Thymus (tissue), 11 donors: Measurements from ENCODE around the gene CALML6. TPM values are rescaled to one million over a fixed set of nuclear protein-coding genes. Genes with fewer than 3 reads are reported as not detected.

Experiments
- DNase-seq, 9 donors: peaks; one replicate each; pipeline ENCODE4 v3.0.0-alpha.2; 2013; ENCODE audit warnings: low spot score in 9 of 9, low read depth in 6 of 9, missing footprints in 1 of 9
- H3K27ac ChIP-seq, 2 donors: one replicate each; pipeline ENCODE4 v1.5.1; 2013; ENCODE audit warnings: control low read depth in 1 of 2, low read depth in 1 of 2, low read length in 1 of 2, mild to moderate bottlenecking in 1 of 2, moderate library complexity in 1 of 2
- H3K27me3 ChIP-seq, 2 donors: one replicate each; pipeline ENCODE4 v1.5.1; 2013; ENCODE audit warnings: low read length in 1 of 2; ENCODE audit not compliant: control insufficient read depth in 2 of 2, insufficient read depth in 1 of 2
- H3K36me3 ChIP-seq, 2 donors: one replicate each; pipeline ENCODE4 v1.5.1; 2013; ENCODE audit warnings: low read length in 1 of 2, mild to moderate bottlenecking in 1 of 2, moderate library complexity in 1 of 2; ENCODE audit not compliant: control insufficient read depth in 2 of 2, insufficient read depth in 2 of 2
- H3K4me1 ChIP-seq, 2 donors: one replicate each; pipeline ENCODE4 v1.5.1; 2013; ENCODE audit warnings: low read length in 2 of 2; ENCODE audit not compliant: control insufficient read depth in 2 of 2, insufficient read depth in 2 of 2
- H3K4me3 ChIP-seq, 2 donors: one replicate each; pipeline ENCODE4 v1.5.1; 2013; ENCODE audit warnings: low read length in 2 of 2, control low read depth in 1 of 2, mild to moderate bottlenecking in 1 of 2
- H3K9me3 ChIP-seq, 2 donors: one replicate each; pipeline ENCODE4 v1.5.1; 2013; ENCODE audit warnings: low read length in 1 of 2, mild to moderate bottlenecking in 1 of 2; ENCODE audit not compliant: control insufficient read depth in 2 of 2, insufficient read depth in 1 of 2
- WGBS: extraction: QIAGEN DNeasy Blood & Tissue Kit; methylation state at CpG from one replicate; pipeline ENCODE4 v1.1.7; 2013; 5-methylcytosine and 5-hydroxymethylcytosine counted together
- polyA plus RNA-seq: library from polyadenylated mRNA; stranded (reverse); fragments of 200-250 nt; gene quantifications from one replicate; pipeline ENCODE4 v1.2.3, GENCODE V29; 2013
- total RNA-seq: library from RNA; stranded (reverse); fragments of 120-200 nt; gene quantifications from one replicate; pipeline ENCODE4 v1.2.4, GENCODE V29; 2013
- donor health status: healthy.

CALML6 gene
- total and polyA plus RNA-seq, 2 donors = 0.47 to 7.1 TPM

DNA sequence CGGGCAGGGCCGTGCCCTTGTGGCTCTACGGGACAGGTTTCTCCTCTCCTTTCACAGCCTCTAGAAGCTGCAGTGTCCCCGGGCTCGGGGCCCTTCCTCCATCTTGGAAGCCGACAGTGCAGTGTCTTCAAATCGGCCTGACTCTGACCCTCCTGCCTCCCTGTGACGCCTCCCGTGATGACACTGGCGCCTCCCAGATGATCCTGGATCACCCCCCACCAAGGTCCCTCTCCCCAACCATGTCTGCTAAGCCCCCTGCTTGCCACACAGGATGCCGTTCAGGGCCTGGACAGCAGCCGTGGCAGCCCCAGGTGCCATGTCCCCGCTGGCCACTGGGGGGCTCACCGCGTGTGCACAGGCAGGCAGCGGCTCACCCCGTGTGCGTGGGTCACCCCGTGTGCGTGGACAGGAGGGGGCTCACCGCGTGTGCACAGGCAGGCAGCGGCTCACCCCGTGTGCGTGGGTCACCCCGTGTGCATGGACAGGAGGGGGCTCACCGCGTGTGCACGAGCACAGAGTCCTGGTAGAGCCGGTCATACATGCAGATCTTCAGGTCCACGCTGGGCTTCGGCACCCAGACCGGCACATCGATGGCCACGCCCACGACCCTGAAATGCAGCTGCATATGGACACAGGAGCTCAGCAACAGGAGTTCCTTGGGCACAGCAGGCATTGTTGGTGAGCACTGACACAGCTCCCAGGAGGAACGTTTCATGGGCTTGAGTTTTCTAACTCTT, 28.9 kb downstream of the CALML6 start:
- H3K4me3 ChIP-seq = no peak overlapping the region
- peaks cover 0 to 9% of the 10 kb centered on the region in 2 donors for H3K27me3 ChIP-seq
- H3K36me3 ChIP-seq = no peaks in the 10 kb centered on the region
- H3K27ac ChIP-seq = no peak overlapping the region
- no peaks in the 10 kb centered on the region for H3K4me1 ChIP-seq
- 33% methylated on average over 37 of the region's 37 CpGs for WGBS
- peak in 2 of 9 donors; percentile 24 to 39 for DNase-seq
- H3K9me3 ChIP-seq = no peaks in the 10 kb centered on the region

DNA sequence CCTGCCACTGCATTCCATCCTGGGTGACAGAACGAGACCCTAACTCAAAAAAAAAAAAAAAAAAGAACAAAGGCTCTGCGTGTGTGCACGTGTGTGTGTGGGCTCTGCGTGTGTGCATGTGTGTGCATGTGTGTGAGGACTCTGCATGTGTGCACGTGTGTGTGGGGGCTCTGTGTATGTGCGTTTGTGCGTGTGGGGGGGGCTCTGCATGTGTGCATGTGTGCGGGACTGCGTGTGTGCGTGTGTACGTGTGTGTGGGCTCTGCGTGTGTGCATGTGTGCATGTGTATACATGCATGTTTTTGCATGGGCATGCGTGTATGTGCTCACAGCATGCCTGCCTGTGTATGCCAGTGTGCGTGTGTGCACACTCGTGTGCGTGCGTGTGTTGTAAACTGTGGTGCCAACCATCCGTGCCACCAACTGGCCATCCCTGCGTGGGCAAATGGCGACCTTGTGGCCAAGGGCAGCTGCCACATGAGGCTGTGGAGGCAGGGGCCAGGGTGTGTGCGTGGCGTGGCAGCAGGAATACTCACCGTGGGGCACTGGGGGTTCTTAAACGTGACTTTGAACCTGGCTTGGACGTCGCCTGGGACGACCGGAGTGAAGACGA, 30.8 kb downstream of the CALML6 start:
- no peaks in the 10 kb centered on the region for H3K9me3 ChIP-seq
- no peaks in the 10 kb centered on the region for H3K4me1 ChIP-seq
- H3K36me3 ChIP-seq = no peaks in the 10 kb centered on the region
- no peak overlapping the region for H3K4me3 ChIP-seq
- DNase-seq = no peak
- no peak overlapping the region for H3K27ac ChIP-seq
- WGBS = 95% methylated on average over 29 of the region's 29 CpGs
- peaks cover 0 to 9% of the 10 kb centered on the region in 2 donors for H3K27me3 ChIP-seq

DNA sequence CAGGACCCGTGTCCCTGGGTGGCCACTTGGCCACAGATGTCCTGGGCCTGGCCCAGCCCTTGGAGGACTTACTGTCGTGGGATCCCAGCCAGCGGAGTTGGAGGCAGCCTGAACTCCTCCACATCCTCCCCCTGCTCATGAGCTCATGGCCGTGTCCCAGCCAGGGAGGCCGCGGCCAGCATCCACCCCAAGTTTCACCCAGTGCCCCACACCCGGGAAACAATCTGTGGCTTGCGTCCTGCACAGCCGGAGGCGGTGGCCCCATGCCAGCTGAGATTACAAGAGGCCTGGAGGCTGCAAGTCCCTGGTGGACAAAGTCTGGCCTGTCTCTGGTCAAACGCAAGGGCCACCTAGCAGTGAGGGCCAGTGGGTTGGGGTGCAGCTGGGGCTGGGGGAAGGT, 31.5 kb downstream of the CALML6 start:
- WGBS = 90% methylated on average over 11 of the region's 11 CpGs
- H3K4me3 ChIP-seq = no peak overlapping the region
- H3K36me3 ChIP-seq = no peaks in the 10 kb centered on the region
- no peak overlapping the region for H3K27ac ChIP-seq
- no peak for DNase-seq
- H3K27me3 ChIP-seq = peaks cover 0 to 9% of the 10 kb centered on the region in 2 donors
- no peaks in the 10 kb centered on the region for H3K4me1 ChIP-seq
- no peaks in the 10 kb centered on the region for H3K9me3 ChIP-seq

DNA sequence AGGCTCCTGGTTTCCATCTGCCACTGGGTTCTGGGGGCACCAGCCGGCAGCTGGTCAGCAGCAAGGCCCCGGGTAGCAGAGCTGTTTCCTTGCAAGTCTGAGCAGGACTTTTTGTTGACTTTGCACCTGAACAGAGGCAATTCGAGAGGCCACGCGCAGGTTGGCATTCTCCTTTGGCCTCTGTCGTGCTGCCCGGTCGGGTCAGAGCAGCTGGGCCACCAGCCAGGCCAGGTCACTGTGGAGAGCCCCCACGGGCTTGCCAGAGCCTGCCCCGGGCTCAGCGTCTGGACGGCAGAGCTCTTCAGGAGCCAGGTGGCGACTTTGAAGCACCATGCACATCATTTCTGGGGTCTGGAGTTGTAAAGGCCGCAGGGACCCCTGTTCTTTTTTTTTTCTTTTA, 32.4 kb downstream of the CALML6 start:
- WGBS = 81% methylated on average over 14 of the region's 14 CpGs
- no peak overlapping the region for H3K27ac ChIP-seq

DNA sequence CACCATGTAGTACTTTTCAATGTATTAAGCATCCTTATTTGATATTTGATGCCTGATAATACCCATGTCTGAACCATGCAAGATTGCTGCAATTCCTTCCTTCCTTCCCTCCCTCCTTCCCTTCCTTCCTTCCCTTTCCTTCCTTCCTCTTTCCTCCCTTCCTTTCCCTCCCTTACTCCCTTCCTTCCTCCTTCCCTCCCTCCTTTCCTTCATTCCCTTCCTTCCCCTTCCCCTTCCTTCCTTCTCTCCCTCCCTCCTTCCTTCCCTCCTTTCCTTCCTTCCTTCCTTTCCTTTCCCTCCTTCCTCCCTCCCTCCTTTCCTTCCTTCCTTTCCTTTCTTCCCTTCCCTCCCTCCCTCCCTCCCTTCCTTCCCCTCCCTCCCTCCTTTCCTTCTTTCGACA, 33.7 kb downstream of the CALML6 start:
- no peak overlapping the region for H3K4me3 ChIP-seq
- H3K4me1 ChIP-seq = no peaks in the 10 kb centered on the region
- H3K27ac ChIP-seq = no peak overlapping the region
- H3K27me3 ChIP-seq = peaks cover 0 to 5% of the 10 kb centered on the region in 2 donors
- H3K36me3 ChIP-seq = no peaks in the 10 kb centered on the region
- 48% methylated on average over 1 of the region's 1 CpG for WGBS
- H3K9me3 ChIP-seq = no peaks in the 10 kb centered on the region
- DNase-seq = no peak

More for the DNA sequence above, 32.4 kb downstream of the CALML6 start:
- no peak for DNase-seq
- no peak overlapping the region for H3K4me3 ChIP-seq
- no peaks in the 10 kb centered on the region for H3K36me3 ChIP-seq
- peaks cover 0 to 9% of the 10 kb centered on the region in 2 donors for H3K27me3 ChIP-seq
- H3K4me1 ChIP-seq = no peaks in the 10 kb centered on the region
- no peaks in the 10 kb centered on the region for H3K9me3 ChIP-seq

DNA sequence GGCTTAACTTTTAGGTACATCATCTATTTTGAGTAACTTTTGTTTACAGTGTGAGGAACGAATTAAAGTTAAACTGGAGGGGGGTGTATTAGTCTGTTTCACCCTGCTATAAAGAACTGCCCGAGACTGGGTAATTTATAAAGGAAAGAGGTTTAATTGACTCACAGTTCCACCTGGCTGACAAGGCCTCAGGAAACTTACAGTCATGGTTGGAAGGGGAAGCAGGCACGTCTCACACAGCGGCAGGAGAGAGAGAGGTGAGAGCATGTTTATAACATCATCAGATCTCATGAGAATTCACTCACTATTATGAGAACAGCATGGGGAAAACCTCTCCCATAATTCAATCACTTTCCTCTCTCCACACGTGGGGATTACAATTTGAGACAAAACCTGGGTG, 35.9 kb downstream of the CALML6 start:
- H3K27ac ChIP-seq = no peak overlapping the region
- no peaks in the 10 kb centered on the region for H3K4me1 ChIP-seq
- WGBS = 91% methylated on average over 5 of the region's 5 CpGs
- H3K27me3 ChIP-seq = peaks cover 0 to 2% of the 10 kb centered on the region in 2 donors
- H3K4me3 ChIP-seq = no peak overlapping the region
- peaks cover 0 to 5% of the 10 kb centered on the region in 2 donors for H3K9me3 ChIP-seq
- no peak for DNase-seq
- no peaks in the 10 kb centered on the region for H3K36me3 ChIP-seq

DNA sequence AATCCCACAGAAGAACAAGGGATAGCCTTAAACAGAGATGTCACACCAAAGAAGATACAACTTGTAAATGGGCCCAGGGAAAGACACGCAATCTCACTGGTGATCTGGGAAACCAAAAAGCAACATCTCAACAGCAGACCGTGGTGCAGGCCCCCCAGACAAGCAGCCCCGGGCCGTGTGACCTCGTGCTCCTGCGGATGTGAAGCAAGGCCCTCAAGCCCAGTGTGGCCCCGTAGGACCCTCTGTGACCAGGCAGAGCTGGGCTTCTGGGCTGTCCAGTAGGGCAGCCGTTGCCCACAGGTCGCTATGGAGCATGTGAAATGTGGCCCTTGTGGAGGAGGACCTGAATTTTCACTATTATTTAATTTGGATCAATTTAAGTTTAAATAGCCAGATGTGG, 39.0 kb downstream of the CALML6 start:
- Histone ChIP-seq H3K27ac (no peak overlapping the region), H3K27me3 (peaks cover 0 to 7% of the 10 kb centered on the region in 2 donors), H3K4me1 (no peaks in the 10 kb centered on the region), H3K36me3 (no peaks in the 10 kb centered on the region), H3K4me3 (no peak overlapping the region), H3K9me3 (peaks cover 0 to 5% of the 10 kb centered on the region in 2 donors)
- no peak for DNase-seq
- 94% methylated on average over 9 of the region's 9 CpGs for WGBS

DNA sequence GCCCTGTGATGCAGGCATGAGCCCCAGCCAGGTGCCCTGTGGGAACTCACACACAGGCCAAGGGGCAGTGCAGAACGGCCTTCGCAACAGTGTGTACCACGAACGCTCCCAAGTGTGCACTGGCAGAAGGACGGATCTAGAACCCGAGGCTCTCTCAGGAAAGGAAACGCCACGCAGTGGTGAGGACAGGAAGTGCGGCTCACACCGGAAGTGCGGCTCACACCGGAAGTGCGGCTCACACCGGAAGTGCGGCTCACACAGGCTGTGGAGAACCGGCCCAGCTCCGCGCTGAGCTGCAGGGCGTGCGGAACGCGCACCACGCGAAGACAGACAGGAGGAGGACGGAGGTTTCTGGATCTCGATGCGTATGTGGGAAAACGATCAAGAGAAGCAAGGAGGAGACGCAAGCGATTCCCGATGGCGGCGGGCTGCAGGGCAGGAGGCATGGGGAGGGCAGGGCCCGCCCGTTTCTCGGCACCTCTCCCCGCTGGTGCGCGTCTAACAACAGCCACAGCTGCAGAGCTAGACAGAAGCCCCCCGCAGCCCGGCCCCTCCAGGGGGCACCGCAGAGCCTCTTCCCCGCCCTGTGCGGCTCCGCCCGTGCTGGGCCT, 39.9 kb downstream of the CALML6 start:
- Histone ChIP-seq H3K27ac (no peak overlapping the region), H3K4me1 (no peaks in the 10 kb centered on the region), H3K36me3 (no peaks in the 10 kb centered on the region), H3K4me3 (no peak overlapping the region), H3K9me3 (peaks cover 0 to 5% of the 10 kb centered on the region in 2 donors), H3K27me3 (peaks cover 0 to 14% of the 10 kb centered on the region in 2 donors)
- no peak for DNase-seq
- WGBS = 77% methylated on average over 46 of the region's 46 CpGs

DNA sequence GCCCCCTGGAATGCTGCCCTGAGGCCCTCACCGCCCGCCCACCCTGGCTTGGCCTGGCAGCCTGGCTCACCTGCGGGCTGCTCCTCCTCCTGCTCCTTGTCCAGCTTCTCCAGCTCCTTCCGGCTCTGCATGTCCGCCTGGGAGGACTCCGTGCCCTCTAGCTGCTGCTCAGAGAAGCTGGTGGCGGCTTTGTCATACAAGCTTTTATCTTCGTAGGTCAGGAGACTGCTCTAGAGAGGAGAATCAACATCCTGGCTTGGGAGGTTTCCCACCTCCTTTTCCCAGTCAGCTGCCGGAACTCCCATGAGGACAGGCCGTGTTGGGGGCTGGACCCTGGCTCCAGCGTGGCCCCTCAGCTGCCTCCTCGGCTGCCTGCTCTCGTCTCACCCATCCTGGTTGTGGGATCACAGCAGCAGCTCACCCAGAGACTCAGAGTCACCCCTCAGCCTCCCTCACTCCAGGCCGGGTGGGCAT, 40.6 kb downstream of the CALML6 start:
- H3K4me3 ChIP-seq = no peak overlapping the region
- no peak for DNase-seq
- peaks cover 0 to 5% of the 10 kb centered on the region in 2 donors for H3K9me3 ChIP-seq
- H3K36me3 ChIP-seq = no peaks in the 10 kb centered on the region
- no peak overlapping the region for H3K27ac ChIP-seq
- 88% methylated on average over 14 of the region's 14 CpGs for WGBS
- H3K4me1 ChIP-seq = no peaks in the 10 kb centered on the region
- H3K27me3 ChIP-seq = peaks cover 0 to 21% of the 10 kb centered on the region in 2 donors
